Hepatocyte (in vitro differentiated cells): ENCODE results near the gene TRAF3IP1.

Source experiments
- CTCF ChIP-seq: fragments of 200-600 bp; sonication (generic); IDR thresholded peaks from 2 replicates; pipeline ENCODE4 v1.5.1; 2016; ENCODE audit warnings: antibody characterized with exemption, mild to moderate bottlenecking; ENCODE audit not compliant: poor library complexity
- EZH2 ChIP-seq: fragments of 200-600 bp; sonication (generic); IDR thresholded peaks from 2 replicates; pipeline ENCODE4 v1.6.1; 2016; ENCODE audit warnings: antibody characterized with exemption, mild to moderate bottlenecking, borderline replicate concordance
- EZH2phosphoT487 ChIP-seq: fragments of 200-600 bp; sonication (generic); IDR thresholded peaks from one replicate; pipeline ENCODE4 v1.6.1; 2018; ENCODE audit warnings: antibody characterized with exemption, mild to moderate bottlenecking, low read depth, moderate library complexity; ENCODE audit not compliant: unreplicated experiment, severe bottlenecking

- TF ChIP-seq CTCF (no peak), EZH2 (no peak), EZH2phosphoT487 (no peak)
These were observed 98.1 kb downstream of the TRAF3IP1 start for GRCh38 chr2:238418196-238418998.
